MM.1S (cell line): Measurements from ENCODE around the gene PLXNB1.

Experiments
- CTCF ChIP-seq: fragments of 300-600 bp; sonication (generic); IDR thresholded peaks from 2 replicates; pipeline ENCODE4 v1.5.1; 2016; ENCODE audit warnings: antibody characterized with exemption, low read length, mixed read lengths
- EZH2 ChIP-seq: fragments of 300-600 bp; sonication (generic); optimal IDR thresholded peaks from 2 replicates; pipeline ENCODE3; 2017; ENCODE audit warnings: low read depth, mild to moderate bottlenecking, antibody characterized with exemption, low read length, mixed read lengths
- EZH2phosphoT487 ChIP-seq: fragments of 300-600 bp; sonication (generic); IDR thresholded peaks from 2 replicates; pipeline ENCODE4 v1.6.1; 2018; ENCODE audit warnings: antibody characterized with exemption, low read length

GRCh38 chr3:48397767-48398681 is 31.9 kb downstream of the PLXNB1 start:
- no peak for TF ChIP-seq CTCF
- TF ChIP-seq EZH2phosphoT487, result no peak
- no peak for TF ChIP-seq EZH2
